ENCODE data around the gene ATP10A. TPM values are rescaled to one million over a fixed set of nuclear protein-coding genes. Genes with fewer than 3 reads are reported as not detected.

The ATP10A gene
- total RNA-seq, 1 experiment from 2014 or later, result 0.02 TPM

DNA sequence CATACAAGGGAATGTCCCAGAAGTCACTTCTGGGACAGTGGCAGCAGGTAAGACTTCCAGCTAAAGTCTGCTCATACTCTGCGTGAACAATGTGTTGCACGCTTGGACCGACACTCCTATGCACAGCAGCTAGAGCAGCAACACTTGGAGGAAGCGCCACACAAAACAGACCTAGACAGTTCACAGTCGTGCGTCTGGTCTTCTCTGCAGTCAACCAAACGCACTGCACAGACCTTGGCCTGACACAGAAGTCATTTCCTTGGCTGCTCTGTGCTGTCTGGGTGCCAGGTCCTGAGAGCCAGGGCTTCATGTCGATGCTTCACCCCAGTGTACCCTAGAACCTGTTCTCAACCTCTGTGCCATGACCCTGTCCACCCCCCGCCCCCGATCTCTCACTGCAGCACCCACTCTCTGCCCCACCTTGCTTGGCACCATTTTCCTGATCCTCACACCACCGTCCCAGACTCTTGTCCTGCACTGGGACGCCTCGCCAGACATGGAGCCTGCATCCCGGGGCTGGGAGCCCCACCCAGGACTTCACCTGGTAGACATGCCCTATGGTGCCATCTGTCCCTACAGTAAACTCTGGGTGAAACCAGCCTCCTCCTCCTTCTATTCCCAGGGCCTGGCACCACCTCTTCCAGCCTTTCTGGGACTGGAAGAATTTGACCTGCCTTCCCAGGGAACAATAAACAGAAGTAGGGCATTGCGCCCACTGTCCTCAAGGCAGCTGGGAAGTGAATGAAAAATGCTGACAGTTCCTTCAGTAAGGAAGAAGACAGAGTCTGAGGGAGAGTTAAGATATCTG, 3.1 kb downstream of the ATP10A start:
- Histone ChIP-seq H3K27ac (ENCODE audit: low read depth, low read length) (no peak overlapping the region), H3K4me3 (replicated peaks in 1 of 2; ENCODE audit: low read depth in 1 of 2, low read length in 2 of 2) (no peak overlapping the region), H3K4me2 (ENCODE audit: low read length) (no peak overlapping the region), H3K9me2 (ENCODE audit: insufficient read depth) (no peaks in the 10 kb centered on the region), H3K27me3 (ENCODE audit: insufficient read depth, low read length) (no peaks in the 10 kb centered on the region), H3K9me3 (ENCODE audit: control insufficient read depth in 1 of 2, insufficient read depth in 1 of 2, low read depth in 1 of 2, low read length in 2 of 2) (peaks cover 0 to 22% of the 10 kb centered on the region in 2 experiments; a peak in 2 of 4 replicates), H4K20me1 (ENCODE audit: insufficient read depth) (no peaks in the 10 kb centered on the region), H3K36me3 (ENCODE audit: control insufficient read depth in 1 of 2, insufficient read depth in 2 of 2, low read length in 2 of 2) (no peaks in the 10 kb centered on the region), H3K4me1 (ENCODE audit: control insufficient read depth in 1 of 2, insufficient read depth in 2 of 2, low read length in 2 of 2) (no peaks in the 10 kb centered on the region), H3K9ac (ENCODE audit: low read length) (no peak overlapping the region), H3K79me2 (ENCODE audit: insufficient read depth, low read length) (no peaks in the 10 kb centered on the region), H2AFZ (ENCODE audit: low read depth, low read length, poor library complexity, severe bottlenecking) (no peak overlapping the region)
- no peak for DNase-seq (ENCODE audit: low read depth, low spot score)
- no TSS peak for BruUV-seq (replicated peaks)
- ChIA-PET CTCF (no interaction called here), RAD21 (ENCODE audit: low non-redundant PET in 1 of 2, low total read pairs in 2 of 2, uncharacterized antibody in 2 of 2, unreplicated experiment in 2 of 2) (no interaction called here), POLR2A (no interaction called here)
- TF ChIP-seq POLR2A (IDR thresholded peaks at IDR 0.05; ENCODE audit: borderline replicate concordance, extremely low read depth, insufficient read depth, insufficient read length) (no peak), POLR2AphosphoS5 (IDR thresholded peaks at IDR 0.05; ENCODE audit: low read depth, low read length) (no peak), JUND (IDR thresholded peaks at IDR 0.05) (no peak), SIN3A (IDR thresholded peaks at IDR 0.05; ENCODE audit: low read depth) (no peak), YY1 (IDR thresholded peaks at IDR 0.05; ENCODE audit: extremely low read depth, insufficient replicate concordance, low read depth, low read length) (no peak), EGR1 (IDR thresholded peaks at IDR 0.05; ENCODE audit: low read depth) (no peak), ZFX (IDR thresholded peaks at IDR 0.05) (no peak), TCF7L2 (IDR thresholded peaks at IDR 0.05; ENCODE audit: borderline replicate concordance, extremely low read depth, insufficient read depth, insufficient read length) (no peak), SP1 (IDR thresholded peaks at IDR 0.05; ENCODE audit: low read depth) (no peak), SRF (IDR thresholded peaks at IDR 0.05; ENCODE audit: low read depth) (no peak), RAD21 (IDR thresholded peaks at IDR 0.05; ENCODE audit: low read depth) (no peak), CBX3 (IDR thresholded peaks at IDR 0.05; ENCODE audit: low read depth) (no peak), ZNF274 (IDR thresholded peaks at IDR 0.05; ENCODE audit: low read depth, low read length) (no peak), CEBPB (IDR thresholded peaks at IDR 0.05; ENCODE audit: low read depth) (no peak)
- TF ChIP-seq, protein P1, sequence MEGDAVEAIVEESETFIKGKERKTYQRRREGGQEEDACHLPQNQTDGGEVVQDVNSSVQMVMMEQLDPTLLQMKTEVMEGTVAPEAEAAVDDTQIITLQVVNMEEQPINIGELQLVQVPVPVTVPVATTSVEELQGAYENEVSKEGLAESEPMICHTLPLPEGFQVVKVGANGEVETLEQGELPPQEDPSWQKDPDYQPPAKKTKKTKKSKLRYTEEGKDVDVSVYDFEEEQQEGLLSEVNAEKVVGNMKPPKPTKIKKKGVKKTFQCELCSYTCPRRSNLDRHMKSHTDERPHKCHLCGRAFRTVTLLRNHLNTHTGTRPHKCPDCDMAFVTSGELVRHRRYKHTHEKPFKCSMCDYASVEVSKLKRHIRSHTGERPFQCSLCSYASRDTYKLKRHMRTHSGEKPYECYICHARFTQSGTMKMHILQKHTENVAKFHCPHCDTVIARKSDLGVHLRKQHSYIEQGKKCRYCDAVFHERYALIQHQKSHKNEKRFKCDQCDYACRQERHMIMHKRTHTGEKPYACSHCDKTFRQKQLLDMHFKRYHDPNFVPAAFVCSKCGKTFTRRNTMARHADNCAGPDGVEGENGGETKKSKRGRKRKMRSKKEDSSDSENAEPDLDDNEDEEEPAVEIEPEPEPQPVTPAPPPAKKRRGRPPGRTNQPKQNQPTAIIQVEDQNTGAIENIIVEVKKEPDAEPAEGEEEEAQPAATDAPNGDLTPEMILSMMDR (IDR thresholded peaks at IDR 0.05 in 2 of 3, conservative IDR thresholded peaks at IDR 0.05 in 1 of 3; ENCODE audit: borderline replicate concordance in 1 of 3, insufficient read depth in 1 of 3, low read depth in 2 of 3, low read length in 2 of 3), result no peak
- TF ChIP-seq, protein P2, sequence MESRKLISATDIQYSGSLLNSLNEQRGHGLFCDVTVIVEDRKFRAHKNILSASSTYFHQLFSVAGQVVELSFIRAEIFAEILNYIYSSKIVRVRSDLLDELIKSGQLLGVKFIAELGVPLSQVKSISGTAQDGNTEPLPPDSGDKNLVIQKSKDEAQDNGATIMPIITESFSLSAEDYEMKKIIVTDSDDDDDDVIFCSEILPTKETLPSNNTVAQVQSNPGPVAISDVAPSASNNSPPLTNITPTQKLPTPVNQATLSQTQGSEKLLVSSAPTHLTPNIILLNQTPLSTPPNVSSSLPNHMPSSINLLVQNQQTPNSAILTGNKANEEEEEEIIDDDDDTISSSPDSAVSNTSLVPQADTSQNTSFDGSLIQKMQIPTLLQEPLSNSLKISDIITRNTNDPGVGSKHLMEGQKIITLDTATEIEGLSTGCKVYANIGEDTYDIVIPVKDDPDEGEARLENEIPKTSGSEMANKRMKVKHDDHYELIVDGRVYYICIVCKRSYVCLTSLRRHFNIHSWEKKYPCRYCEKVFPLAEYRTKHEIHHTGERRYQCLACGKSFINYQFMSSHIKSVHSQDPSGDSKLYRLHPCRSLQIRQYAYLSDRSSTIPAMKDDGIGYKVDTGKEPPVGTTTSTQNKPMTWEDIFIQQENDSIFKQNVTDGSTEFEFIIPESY (IDR thresholded peaks at IDR 0.05; ENCODE audit: extremely low read depth, insufficient replicate concordance, low read length), result no peak
- intact Hi-C loops (cut with micrococcal nuclease), result no loop called here
- no peak for ATAC-seq
